ENCODE results near the gene HAGH.

The HAGH gene

DNA sequence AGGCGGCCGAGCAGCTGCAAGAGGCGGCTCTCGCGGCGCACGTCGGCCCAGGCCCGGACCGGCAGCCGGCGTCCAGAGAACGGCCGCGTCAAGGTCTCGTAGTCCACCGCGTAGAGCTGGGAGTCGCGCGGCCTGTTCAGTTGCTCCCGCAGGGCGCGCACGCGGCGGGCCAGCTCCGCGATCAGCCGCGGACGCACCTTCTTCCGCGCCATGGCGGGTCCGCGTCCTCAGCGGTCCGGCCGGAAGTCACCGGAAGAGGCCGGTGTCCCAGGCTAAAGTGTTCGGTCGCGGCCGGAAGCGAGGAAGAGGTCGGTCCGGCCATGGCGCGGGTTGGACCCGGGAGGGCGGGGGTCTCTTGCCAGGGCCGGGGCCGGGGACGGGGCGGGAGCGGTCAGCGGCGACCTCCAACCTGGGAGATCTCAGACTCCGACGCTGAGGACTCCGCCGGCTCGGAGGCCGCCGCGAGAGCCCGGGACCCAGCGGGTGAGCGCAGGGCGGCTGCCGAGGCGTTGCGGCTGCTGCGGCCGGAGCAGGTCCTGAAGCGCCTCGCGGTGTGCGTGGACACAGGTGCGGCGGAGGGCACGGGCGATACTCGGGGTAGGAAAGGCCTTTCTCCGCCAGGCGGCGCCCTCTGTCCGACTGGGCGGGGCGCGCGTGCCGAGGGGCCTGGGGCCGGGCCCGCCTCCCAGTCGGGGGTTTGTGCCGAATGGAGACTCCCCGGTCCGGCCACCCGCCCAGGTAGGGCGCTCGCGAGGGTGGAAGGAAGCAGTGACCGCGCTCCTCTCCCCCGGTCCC, 53.5 kb downstream of the HAGH start, which contains the start of gene MRPS34:
TSS of gene MRPS34 (minus strand) at position 227 of the 795 bp plus-strand sequence. CDS start at position 212, 15 bp downstream.
- peak; percentile 91 for DNase-seq

DNA sequence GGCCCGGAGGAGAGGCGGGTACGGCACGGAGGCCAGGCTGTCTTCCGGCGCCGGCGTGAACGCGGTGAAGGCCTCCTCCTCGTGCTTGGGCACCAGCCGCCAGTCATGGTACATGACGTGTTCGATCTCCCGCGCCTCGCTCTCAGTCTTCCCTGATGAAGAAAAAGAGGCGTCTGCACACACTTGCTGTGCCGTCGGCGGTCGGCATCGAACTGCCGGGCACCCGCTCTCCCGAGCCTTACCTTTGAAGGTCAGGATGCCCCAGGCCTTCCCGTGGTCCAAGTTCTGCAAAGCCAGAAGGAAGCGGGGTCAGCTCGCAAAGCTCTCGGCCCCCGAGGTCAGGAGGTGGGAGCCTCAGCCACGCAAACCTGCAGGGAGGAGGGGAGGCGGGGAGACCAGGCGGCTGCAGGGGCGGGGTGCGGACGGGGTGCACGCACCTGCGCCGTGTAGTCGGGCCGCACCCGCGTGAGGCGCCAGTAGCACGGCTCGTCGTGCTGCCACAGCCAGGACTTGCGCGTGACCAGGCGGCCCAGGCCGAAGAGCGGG, 54.2 kb downstream of the HAGH start, which contains the start of gene EME2:
TSS of gene EME2 (plus strand) at position 449 of the 546 bp plus-strand sequence. CDS start 418 bp downstream, outside the sequence.
- DNase-seq: peak; percentile 82

DNA sequence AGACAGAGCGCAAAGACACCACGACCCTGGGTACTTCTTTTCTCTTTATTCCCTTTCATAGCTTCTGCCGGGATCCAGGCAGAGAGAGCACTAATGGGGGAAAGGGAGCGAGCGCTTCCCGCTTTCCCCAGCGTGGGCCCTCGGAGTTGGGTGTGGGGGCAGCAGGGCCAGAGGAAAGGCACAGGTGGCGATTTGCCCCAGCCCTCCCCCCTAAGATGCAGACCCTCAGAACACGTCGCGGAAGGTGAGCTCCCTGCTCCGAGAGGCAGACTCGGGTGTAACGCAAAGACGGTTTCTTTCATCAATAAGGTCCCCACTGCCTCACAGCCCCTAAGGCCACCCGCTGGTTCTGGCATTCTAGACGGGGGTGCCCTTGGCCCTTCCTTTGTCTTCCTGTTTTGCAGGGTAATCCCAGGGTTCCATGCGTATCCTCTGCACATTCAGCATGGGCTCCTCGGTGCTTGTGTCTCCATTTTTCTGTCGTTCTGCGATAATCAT, 54.7 kb downstream of the HAGH start:
- no peak for DNase-seq

DNA sequence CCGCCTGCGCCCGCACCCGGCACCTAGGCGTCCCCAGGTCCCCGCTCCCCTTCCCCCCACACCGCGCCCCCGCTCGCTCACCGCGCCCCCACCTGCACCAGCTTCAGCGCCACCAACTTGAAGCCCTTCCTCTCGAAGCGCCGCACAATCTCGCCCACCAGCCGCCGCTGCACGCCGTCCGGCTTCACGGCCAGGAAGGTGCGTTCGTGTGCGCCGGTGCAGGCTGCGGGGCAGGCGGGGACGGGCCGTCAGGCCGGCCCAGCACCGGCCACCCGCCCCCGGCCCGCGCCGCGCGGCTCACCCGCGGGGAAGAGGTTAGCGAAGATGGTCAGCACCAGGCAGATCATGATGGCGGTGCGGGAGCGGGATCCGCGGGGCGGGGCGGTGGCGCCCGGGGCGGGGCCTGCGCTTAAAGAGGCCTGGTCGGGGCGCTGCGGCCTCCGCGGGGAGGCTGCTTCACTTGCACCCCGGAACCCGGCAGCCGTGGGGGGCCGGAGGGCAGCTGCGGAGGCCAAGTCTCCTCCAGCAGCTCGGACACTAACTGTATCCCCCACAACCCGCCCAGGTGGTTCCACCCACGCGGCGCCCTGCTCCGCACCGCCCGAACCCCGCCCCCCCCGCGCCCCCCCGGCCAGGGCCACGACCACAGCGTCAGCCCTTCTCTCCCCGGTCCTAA, 55.3 kb downstream of the HAGH start, which contains the start of gene NME3:
TSS of gene NME3 (minus strand) at position 356 of the 676 bp plus-strand sequence. CDS start at position 347, 9 bp downstream.
- peak; percentile 91 for DNase-seq

DNA sequence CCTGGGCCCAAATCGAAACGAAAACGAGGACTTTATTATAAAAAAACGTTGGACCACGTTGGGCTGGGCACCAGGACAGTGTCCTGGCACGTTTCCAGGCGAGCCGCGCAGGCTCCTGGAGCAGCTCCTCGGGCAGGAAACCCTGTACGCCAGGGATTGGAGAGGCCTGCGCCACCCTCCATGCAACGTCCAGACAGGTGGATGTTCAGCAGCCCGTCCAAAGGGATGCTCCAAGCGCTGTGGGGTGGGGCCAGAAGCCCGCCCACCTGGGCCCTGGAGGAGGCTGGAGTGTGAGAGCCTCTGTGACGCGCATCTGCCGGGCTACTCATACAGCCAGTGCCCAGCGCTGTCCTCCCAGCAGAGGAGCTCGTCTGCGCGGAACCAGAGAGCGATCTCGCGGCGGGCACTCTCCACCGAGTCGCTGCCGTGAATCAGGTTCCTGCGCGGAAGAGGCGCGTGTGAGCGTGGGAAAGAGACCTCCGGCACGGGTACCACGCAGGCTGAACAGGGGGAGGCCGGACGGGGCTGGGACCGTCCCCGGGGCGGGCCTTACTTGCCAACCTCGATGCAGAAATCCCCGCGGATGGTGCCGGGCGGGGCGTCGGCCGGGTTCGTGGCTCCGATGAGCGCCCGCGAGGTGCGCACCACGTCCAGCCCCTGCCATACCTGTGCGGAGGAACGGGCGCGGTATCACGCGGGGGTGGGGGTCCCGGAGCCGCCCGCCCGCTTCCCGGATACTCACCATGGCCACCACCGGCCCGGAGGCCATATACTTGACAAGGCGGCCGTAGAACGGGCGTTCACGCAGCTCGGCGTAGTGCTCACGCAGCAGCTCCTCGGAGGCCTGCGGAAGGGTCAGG, 56.1 kb downstream of the HAGH start:
- DNase-seq: peak; percentile 78

DNA sequence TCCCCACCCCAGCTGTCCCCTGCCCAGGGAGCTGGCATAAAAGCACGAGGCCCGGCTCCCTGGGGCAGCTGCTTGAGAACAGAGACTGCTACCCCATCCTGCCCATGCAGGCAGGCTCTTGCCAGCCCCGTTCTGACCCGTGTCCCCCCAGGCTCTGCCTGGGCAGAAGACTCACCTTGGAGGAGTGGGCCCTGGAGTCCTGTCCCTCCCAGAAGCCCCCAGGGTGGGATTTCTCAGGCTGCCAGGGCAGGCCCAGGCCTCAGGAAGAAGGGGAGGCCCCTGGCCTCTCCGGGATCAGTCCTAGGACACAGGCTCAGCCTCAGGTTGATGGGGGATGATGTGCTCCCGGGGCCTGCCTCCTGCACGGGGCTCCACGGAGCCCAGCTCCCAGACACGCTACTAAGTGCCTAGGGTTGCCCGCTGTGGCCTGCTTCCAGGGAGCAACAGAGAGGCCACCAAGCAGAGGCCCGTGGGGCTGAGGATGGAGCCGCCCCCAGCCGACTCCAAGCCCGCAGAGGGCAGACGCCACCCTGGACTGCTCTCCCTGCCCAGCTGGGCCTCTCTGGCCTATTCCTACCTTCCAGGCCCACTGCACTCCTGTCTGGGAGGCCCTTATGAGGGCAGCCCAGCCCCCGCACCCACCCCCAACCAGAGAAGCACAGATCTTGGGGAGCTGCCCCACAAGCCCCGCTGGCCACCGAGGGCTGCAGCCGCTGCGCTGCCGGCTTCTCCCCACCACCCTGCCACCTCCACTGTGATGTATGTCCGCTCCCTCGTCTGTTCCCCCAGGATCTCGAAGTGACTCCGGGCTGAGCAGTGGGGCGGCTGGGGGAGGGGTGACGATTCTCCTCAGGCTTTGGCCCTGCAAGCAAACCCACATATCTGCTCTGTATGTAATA, 57.0 kb downstream of the HAGH start:
- no peak for DNase-seq

DNA sequence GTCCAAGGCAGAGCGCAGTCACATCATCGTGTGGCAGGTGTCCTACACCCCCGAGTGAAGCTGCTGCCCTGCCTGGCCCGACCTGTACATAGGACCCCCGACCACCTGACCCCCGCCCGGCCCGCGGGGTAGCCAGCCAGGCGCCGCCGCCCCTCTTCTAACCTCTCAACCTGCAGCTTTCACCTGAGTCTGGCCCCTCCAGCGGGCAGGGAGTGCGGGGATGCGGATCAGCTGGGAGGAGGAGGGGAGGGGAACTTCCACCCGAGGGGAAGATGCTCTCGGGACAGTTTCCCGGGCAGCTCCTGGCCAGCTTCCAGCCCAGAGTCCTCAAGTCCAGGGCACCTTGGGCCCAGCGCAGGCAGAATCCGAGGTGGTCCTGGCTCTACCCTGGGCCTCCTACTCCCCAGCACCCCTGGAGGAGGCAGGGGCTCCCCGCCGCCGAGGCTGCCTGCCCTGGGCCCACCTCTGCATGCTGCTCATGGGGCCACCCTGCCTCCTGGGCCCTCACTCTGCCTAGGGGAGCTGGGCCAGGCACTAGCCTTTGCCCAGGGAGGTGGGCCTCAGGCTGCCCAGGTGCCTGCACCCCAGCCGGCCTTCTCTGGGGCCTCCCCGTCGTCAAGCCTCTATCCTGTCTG, 57.7 kb downstream of the HAGH start:
- no peak for DNase-seq

DNA sequence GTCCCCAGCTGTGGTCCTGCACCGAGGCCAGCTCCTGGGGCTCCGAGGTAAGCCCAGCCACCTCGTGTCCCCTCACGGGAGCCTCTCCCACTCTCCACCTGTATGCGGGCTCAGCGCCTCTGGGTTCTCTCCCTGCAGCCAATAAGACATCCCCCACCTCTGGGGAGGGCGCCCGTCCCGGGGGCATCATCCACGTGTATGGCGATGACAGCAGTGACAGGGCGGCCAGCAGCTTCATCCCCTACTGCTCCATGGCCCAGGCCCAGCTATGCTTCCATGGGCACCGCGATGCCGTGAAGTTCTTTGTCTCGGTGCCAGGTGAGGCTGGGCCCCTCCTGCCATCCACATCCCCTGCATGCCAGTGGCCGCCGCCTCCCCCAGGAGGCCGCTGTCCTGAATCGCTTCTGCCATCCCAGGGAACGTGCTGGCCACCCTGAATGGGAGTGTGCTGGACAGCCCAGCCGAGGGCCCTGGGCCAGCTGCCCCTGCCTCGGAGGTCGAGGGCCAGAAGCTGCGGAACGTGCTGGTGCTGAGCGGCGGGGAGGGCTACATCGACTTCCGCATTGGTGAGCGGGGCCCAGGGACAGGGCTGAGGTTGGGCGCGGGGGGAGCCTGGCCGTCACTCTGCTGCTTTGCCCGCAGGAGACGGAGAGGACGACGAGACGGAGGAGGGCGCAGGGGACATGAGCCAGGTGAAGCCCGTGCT, 58.4 kb downstream of the HAGH start:
- DNase-seq: no peak

DNA sequence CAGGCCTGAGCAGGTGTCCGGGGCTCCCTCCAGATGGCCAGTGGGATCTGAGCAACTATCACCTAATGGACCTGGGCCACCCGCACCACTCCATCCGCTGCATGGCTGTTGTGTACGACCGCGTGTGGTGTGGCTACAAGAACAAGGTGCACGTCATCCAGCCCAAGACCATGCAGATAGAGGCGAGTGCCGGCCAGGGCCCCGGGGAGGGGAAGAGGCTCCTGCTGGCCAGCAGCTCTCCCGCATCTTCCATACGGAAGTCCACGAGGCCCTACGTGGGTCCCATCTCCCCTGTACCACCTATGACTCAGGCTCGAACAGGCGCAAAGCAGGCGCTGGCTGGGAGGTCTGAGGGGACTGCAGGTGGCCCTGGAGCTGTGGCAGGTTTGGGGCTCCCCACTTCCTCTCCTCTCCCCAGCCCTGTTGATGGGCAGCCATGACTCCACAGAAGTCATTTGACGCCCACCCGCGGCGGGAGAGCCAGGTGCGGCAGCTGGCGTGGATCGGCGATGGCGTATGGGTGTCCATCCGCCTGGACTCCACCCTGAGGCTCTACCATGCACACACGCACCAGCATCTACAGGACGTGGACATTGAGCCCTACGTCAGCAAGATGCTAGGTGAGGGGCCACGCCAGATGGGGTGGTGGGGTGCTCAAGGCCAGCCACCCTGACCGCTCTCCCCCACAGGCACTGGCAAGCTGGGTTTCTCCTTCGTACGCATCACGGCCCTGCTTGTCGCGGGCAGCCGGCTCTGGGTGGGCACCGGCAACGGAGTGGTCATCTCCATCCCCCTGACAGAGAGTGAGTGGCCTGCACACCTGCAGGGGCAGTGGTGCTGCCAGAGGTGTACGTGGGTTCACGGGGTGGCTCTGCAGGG, 59.3 kb downstream of the HAGH start:
- no peak for DNase-seq

DNA sequence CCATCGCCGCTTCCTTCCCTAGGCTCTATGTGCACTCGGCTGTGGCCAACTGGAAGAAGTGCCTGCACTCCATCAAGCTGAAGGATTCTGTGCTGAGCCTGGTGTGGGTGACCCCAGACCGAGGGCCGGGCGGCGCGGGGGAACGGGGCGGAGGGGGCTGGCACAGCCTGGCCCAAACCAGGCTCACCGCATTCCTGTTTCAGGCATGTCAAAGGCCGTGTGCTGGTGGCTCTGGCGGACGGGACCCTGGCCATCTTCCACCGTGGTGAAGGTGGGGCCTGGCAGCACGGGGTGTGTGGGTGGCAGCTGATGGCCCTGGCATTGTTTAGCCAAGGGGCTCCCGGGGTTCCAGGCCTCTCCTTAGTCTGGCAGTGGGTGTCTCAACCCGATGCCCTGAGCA, 59.9 kb downstream of the HAGH start:
- DNase-seq: no peak

DNA sequence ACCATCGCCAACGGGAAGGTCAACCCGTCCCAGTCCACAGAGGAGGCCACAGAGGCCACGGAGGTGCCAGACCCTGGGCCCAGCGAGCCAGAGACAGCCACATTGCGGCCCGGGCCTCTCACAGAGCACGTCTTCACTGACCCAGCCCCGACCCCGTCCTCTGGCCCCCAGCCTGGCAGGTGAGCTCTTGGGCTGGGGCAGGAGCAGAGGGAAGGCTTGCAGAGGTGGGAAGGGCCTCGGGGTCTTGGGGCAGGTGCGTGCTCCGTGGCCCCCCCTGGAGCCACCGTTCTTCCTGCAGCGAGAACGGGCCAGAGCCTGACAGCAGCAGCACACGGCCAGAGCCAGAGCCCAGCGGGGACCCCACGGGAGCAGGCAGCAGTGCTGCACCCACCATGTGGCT, 60.4 kb downstream of the HAGH start:
- DNase-seq: no peak

DNA sequence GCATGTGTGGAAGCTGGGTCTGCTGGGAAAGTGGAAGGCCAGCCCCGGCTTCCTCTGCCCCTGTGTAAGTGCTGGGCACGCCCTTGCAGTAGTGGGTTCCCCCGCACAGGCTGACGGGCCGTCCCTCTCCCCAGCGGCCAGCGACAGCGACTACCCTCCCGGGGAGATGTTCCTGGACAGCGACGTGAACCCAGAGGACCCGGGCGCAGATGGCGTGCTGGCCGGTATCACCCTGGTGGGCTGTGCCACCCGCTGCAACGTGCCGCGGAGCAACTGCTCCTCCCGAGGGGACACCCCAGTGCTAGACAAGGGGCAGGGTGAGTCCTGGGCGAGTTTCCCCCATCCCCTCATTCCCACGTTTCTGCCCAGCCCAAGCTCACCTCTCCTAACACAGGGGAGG, 60.8 kb downstream of the HAGH start:
- DNase-seq: no peak

DNA sequence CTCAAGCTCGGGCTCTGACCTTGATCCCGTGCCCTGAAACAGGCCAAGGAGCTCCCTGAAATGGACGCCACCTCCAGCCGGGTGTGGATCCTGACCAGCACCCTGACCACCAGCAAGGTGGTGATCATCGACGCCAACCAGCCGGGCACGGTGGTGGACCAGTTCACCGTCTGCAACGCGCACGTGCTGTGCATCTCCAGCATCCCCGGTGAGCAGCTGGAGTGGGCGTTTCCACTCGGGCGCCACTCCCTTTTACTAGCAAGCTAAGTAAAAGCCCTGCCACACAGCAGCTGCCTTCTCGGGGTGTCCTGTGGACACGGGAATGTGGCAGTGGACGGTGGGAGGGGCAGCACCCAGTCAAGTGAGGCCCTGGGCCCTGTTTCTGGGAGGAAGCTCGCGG, 61.7 kb downstream of the HAGH start:
- DNase-seq: no peak

DNA sequence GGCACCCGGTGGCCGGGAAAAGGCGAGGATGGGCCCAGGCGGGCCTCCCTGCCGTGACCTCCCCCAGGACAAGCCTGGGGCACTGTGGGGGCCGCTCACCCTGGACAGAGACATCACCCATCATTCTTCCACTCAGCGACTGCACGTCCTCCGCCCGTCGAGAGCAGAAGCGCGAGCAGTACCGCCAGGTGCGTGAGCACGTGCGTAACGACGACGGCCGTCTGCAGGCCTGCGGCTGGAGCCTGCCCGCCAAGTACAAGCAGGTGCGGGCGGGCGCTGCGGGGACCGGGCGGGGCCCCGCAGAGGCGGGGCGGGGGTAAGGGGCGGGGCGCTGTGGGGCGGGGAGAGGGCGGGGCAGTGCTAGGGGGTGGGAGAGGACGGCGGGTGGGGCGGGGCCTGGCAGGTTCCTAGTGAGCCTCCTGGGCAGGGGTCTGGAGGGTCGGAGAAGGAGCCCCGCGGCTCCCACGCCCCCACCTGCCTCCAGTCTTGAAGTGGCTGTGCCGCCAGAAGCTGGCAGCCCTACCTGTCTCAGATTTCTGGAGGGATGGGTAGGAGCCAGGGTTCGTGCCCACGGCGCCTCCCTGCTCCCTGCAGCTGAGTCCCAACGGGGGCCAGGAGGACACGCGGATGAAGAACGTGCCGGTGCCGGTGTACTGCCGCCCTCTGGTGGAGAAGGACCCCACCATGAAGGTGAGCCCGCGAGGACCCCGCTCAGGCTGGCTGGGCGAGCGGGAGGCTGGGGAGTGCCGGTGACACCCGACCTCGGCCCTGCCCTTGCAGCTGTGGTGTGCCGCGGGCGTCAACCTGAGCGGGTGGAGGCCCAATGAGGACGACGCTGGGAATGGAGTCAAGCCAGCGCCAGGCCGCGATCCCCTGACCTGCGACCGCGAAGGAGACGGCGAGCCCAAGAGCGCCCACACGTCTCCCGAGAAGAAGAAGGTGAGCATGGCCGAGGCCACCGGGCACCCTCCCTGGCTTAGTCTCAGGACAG, 62.8 kb downstream of the HAGH start:
- no peak for DNase-seq

DNA sequence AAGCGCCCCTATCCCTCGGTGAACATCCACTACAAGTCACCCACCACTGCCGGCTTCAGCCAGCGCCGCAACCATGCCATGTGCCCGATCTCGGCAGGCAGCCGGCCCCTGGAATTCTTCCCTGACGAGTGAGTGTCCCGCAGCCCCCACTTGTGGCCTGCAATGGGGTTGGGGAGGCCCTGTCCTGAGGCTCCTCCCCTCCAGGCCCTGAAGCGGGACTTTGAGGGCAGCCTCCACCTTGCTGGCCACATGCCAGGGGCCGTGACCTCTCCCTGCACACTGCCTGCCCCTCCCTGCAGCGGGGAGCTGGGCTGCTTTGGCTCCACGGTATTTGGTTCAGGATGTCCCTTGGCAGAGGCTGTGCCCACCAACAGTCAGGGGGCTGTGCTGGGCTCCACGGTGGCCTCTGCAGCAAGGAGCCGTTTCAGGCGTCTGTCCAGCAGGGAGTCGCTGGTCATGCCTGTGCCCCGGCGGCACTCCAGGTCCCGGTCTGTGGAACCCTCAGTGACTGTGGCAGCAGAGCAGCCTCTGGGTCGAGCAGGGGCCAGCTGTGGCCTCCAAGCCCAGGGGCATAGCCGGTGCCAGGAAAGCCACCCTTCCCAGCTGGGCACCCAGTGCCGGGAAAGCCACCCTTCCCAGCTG, 63.6 kb downstream of the HAGH start:
- DNase-seq: no peak

DNA sequence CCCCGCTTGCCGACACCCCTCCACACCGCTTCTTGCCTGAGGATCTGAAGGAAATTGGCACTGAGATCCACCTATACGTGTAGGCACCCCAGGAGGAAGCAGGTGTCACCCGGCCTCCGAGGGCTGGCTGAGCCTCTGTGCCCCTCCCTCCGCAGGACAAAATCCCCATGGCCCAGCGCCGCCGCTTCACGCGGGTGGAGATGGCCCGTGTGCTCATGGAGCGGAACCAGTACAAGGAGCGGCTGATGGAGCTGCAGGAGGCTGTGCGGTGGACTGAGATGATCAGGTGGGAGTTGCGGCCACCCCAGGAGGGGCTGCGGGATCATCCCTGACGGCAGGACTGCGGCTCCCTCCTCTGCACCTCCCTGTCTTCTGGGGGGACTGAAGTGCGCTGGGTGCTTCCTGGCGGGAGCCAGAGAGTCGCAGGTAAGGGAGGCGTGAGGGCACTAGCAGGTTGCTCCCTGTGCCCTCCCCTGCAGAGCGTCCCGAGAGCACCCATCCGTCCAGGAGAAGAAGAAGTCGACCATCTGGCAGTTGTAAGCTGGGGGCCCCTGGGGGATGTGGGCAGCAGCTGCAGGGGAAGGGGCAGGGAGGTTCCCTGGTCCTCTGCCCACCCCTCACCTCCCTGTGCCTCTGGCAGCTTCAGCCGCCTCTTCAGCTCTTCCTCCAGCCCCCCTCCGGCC, 64.3 kb downstream of the HAGH start:
- DNase-seq: no peak

DNA sequence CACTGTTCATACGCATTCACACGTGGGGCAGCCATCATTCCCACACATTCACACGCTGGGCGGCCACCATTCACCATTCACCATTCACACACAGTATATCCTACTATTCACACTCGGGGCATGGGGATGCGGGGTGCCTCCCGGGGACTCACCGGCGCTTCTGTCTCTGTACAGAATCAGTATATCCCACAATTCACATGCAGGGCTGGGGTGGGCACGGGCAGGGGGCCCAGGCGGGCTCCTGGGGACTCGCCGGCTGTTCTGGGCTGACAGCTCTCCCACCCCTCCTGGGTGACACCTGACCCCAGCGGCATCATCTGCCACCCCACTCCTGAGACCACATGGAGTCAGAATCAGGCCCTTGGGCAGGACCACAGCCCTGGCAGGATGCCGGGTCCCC, 64.9 kb downstream of the HAGH start:
- DNase-seq: no peak

All from activated CD8-positive, alpha-beta memory T cell treated with anti-CD3 and anti-CD28 coated beads, Interleukin-2, amount 50 U/mL, for 48 hours (primary cell).